Testis (tissue), 3 donors: Measurements from ENCODE around the gene PYY. TPM values are rescaled to one million over a fixed set of nuclear protein-coding genes. Genes with fewer than 3 reads are reported as not detected.
A peak's percentile ranks its signal among the peaks of the same experiment; 100 is the strongest.

ENCODE experiments used
- DNase-seq: peaks from one replicate; pipeline ENCODE4 v3.0.0-alpha.2; 2019
- H3K27ac ChIP-seq, 2 donors: fragments of 200-600 bp; sonication (generic); one replicate each; pipeline ENCODE4 v1.5.1; 2019
- H3K27me3 ChIP-seq: fragments of 200-600 bp; sonication (generic); one replicate; pipeline ENCODE4 v1.5.1; 2019
- H3K36me3 ChIP-seq: fragments of 200-600 bp; sonication (generic); one replicate; pipeline ENCODE4 v1.5.1; 2017; ENCODE audit warnings: low read depth; ENCODE audit errors: missing control alignments
- H3K4me1 ChIP-seq: fragments of 200-600 bp; sonication (generic); one replicate; pipeline ENCODE4 v1.5.1; 2019
- H3K4me3 ChIP-seq, 2 donors: fragments of 200-600 bp; sonication (generic); one replicate each; pipeline ENCODE4 v1.5.1; 2017 to 2019
- H3K9me3 ChIP-seq: fragments of 200-600 bp; sonication (generic); one replicate; pipeline ENCODE4 v1.5.1; 2017
- CTCF ChIP-seq, 3 experiments: fragments of 450-650 bp in 2 of 3; fragments of 200-600 bp in 1 of 3; sonication (generic) in 1 of 3; IDR thresholded peaks; one replicate each; pipeline ENCODE4 v1.5.1; 2016 to 2019; ENCODE audit warnings: antibody characterized with exemption in 3 of 3, mild to moderate bottlenecking in 2 of 3, moderate library complexity in 1 of 3
- POLR2A ChIP-seq: fragments of 450-650 bp; IDR thresholded peaks from one replicate; pipeline ENCODE4 v1.6.1; 2017; ENCODE audit warnings: antibody characterized with exemption, mild to moderate bottlenecking, moderate library complexity
- WGBS, 2 donors: methylation state at CpG; one replicate each; pipeline ENCODE4 v1.1.5; 2018; 5-methylcytosine and 5-hydroxymethylcytosine counted together
- intact Hi-C: fragments of 100-400 bp; cut with DNase I; formaldehyde crosslinking; loops from one replicate; pipeline ENCODE4 v1.15.1; 2023; ENCODE audit warnings: low total_unique reads
- polyA plus RNA-seq: library from polyadenylated mRNA; stranded (reverse); fragments of 350-450 nt; fragmentation: Illumina TruSeq; extraction: RNeasy Lipid Tissue Mini Kit (QIAGEN cat#74804); gene quantifications from one replicate; pipeline ENCODE4 v1.2.3, GENCODE V29; 2014; ENCODE audit warnings: low read depth, low replicate concordance; ENCODE audit not compliant: insufficient read depth
- total RNA-seq, 2 donors: library from RNA; depleted of rRNA; stranded (reverse); fragments of >200 nt; gene quantifications; one replicate each; pipeline ENCODE4 v1.2.3, GENCODE V29; 2016

PYY gene
- total and polyA plus RNA-seq, 3 donors from 2014 or later, result 0.37 to 1.5 TPM; not detected in 1

- Histone ChIP-seq H3K27ac (no peak overlapping the region), H3K27me3 (no peaks in the 10 kb centered on the region), H3K4me1 (no peaks in the 10 kb centered on the region), H3K4me3 (no peak overlapping the region), H3K36me3 (no peaks in the 10 kb centered on the region), H3K9me3 (no peaks in the 10 kb centered on the region)
- DNase-seq, result no peak
- intact Hi-C loops, result no loop called here
- WGBS, 2 donors, result 89 to 92% methylated on average over 7 of the region's 7 CpGs
- TF ChIP-seq POLR2A, result no peak
- no peak for TF ChIP-seq CTCF (IDR thresholded peaks at IDR 0.05)
These were observed 32.7 kb upstream of the PYY start for GRCh38 chr17:43986225-43986981.

DNA sequence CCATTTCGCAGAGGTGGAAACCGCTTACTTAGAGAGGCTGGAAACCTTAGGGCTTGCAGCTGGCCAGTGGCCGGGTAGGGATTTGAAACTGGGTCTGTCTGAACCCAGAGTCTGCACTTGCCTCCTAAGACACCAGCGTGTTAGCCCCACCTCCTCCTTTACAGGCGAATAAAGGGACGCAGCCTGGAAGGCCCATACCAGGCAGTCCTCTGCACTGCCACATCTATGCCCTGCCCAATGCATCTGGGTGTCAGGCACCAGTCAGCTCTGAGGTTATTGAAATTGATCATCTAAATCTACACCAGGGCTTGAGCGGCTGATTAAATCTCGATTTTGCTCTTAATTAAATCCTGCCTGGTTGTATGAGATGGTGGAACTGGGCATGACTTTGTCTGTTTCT is 30.8 kb upstream of the PYY start:
- H3K9me3 ChIP-seq, result no peaks in the 10 kb centered on the region
- H3K27ac ChIP-seq, result no peak overlapping the region
- intact Hi-C loops, result no loop called here
- DNase-seq, result no peak
- TF ChIP-seq CTCF (IDR thresholded peaks at IDR 0.05) (no peak), POLR2A (no peak)
- H3K4me1 ChIP-seq, result no peaks in the 10 kb centered on the region
- no peak overlapping the region for H3K4me3 ChIP-seq
- no peaks in the 10 kb centered on the region for H3K27me3 ChIP-seq
- no peaks in the 10 kb centered on the region for H3K36me3 ChIP-seq
- 32 to 62% methylated on average over 8 of the region's 8 CpGs for WGBS, 2 donors

- Histone ChIP-seq H3K27ac (no peak overlapping the region), H3K9me3 (no peaks in the 10 kb centered on the region), H3K4me3 (peak overlapping the region; percentile 43 to 48), H3K4me1 (no peaks in the 10 kb centered on the region), H3K36me3 (no peaks in the 10 kb centered on the region), H3K27me3 (no peaks in the 10 kb centered on the region)
- WGBS, 2 donors, result 3 to 6% methylated on average over 9 to 77 of the region's 78 CpGs
- intact Hi-C loops, result no loop called here
- TF ChIP-seq POLR2A (no peak), CTCF (IDR thresholded peaks at IDR 0.05) (peak in 1 of 3 experiments; percentile 13)
- DNase-seq, result peak; percentile 52
These were observed 30.0 kb upstream of the PYY start for GRCh38 chr17:43983515-43984411.

DNA sequence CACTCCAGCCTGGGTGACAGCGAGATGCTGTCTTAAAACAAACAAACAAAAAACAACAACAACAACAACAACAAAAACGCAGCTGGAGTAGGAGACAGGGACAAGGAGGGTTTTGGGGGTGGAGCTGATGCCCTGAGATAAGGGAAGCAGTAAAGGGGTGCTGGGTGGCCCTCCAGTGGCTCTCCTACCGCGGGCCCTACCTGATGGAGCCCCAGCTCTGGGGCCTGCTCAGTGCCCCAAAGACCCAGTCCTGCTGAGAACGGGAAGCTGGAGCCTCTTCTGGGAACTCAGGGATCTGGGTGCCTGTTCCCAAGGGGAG is 29.4 kb upstream of the PYY start:
- no peaks in the 10 kb centered on the region for H3K9me3 ChIP-seq
- 13 to 29% methylated on average over 4 to 5 of the region's 5 CpGs for WGBS, 2 donors
- H3K27me3 ChIP-seq, result no peaks in the 10 kb centered on the region
- DNase-seq, result no peak
- no peak overlapping the region for H3K27ac ChIP-seq
- H3K4me1 ChIP-seq, result no peaks in the 10 kb centered on the region
- intact Hi-C loops, result no loop called here
- TF ChIP-seq CTCF (IDR thresholded peaks at IDR 0.05) (no peak), POLR2A (no peak)
- no peaks in the 10 kb centered on the region for H3K36me3 ChIP-seq
- peak overlapping the region in 1 of 2 donors; percentile 48 for H3K4me3 ChIP-seq
